K562 (cell line): ENCODE data around the gene PHYH. TPM values are rescaled to one million over a fixed set of nuclear protein-coding genes. Genes with fewer than 3 reads are reported as not detected.

Source experiments
- FOXA3 ChIP-seq, 2 experiments: fragments of 450-650 bp in 1 of 2; sonication (generic) in 1 of 2; formaldehyde crosslinking; IDR thresholded peaks in 1 of 2; conservative IDR thresholded peaks in 1 of 2; 2 replicates each; pipeline versions ENCODE4 v1.4.0 to v1.8.0; 2020 to 2022; ENCODE audit warnings: mild to moderate bottlenecking in 2 of 2, missing genetic modification reagents in 1 of 2
- KDM5B ChIP-seq: fragments of 200-600 bp; sonication (generic); IDR thresholded peaks from 2 replicates; pipeline ENCODE4 v1.6.1; 2012; ENCODE audit warnings: low read depth, mild to moderate bottlenecking, moderate library complexity, low read length, control low read depth, inconsistent platforms; ENCODE audit not compliant: insufficient replicate concordance
- NFYB ChIP-seq: IDR thresholded peaks from 2 replicates; pipeline ENCODE4 v1.6.1; 2011; ENCODE audit warnings: mild to moderate bottlenecking, moderate library complexity; ENCODE audit not compliant: insufficient read length; ENCODE audit errors: extremely low read depth
- RBFOX2 ChIP-seq: fragments of 200-400 bp; formaldehyde crosslinking; IDR thresholded peaks from 2 replicates; pipeline ENCODE4 v1.6.1; 2017; ENCODE audit warnings: low read depth, mild to moderate bottlenecking, low read length, moderate library complexity
- REST ChIP-seq, 2 experiments: fragments of 450-650 bp; formaldehyde crosslinking in 1 of 2; IDR thresholded peaks; 2 replicates each; pipeline versions ENCODE4 v1.4.0 to v1.6.1; 2014 to 2020; ENCODE audit warnings: mild to moderate bottlenecking in 2 of 2, borderline replicate concordance in 1 of 2, low read depth in 1 of 2
- SMAD4 ChIP-seq: fragments of 250-450 bp; sonication (Bioruptor Pico); conservative IDR thresholded peaks from 2 replicates; pipeline ENCODE4 v1.8.0; 2021; ENCODE audit warnings: inconsistent platforms, mild to moderate bottlenecking, moderate library complexity
- SMARCA4 ChIP-seq: fragments of 450-650 bp; IDR thresholded peaks from 2 replicates; pipeline ENCODE4 v1.6.1; 2016
- SP2 ChIP-seq: IDR thresholded peaks from 2 replicates; pipeline ENCODE4 v1.6.1; 2011; ENCODE audit warnings: mild to moderate bottlenecking, low read depth, low read length, moderate library complexity; ENCODE audit not compliant: poor library complexity, severe bottlenecking; ENCODE audit errors: extremely low read depth
- U2AF1 ChIP-seq: fragments of 200-400 bp; formaldehyde crosslinking; optimal IDR thresholded peaks from 2 replicates; pipeline ENCODE3; 2017; ENCODE audit warnings: mild to moderate bottlenecking, low read depth, low read length, moderate library complexity
- ZBTB9 ChIP-seq: fragments of 450-650 bp; formaldehyde crosslinking; IDR thresholded peaks from 2 replicates; pipeline ENCODE4 v1.4.0; 2020; ENCODE audit warnings: mild to moderate bottlenecking, moderate library complexity
- ZNF263 ChIP-seq: sonication (generic); formaldehyde crosslinking; IDR thresholded peaks from 2 replicates; pipeline ENCODE4 v1.8.0; 2022; ENCODE audit warnings: mild to moderate bottlenecking, missing genetic modification reagents, borderline replicate concordance
- ZNF449 ChIP-seq: fragments of 250-450 bp; sonication (Bioruptor Pico); IDR thresholded peaks from 2 replicates; pipeline ENCODE4 v1.8.0; 2022; ENCODE audit warnings: moderate library complexity, mild to moderate bottlenecking, inconsistent platforms
- polyA plus RNA-seq, 8 experiments: library from polyadenylated mRNA; depleted of rRNA in 4 of 8; stranded (reverse) in 5 of 8; unstranded in 3 of 8; fragments of >200 nt; fragmentation: Nextera tagmentation in 2 of 8; fragmentation: Illumina TruSeq in 1 of 8; extraction: Ambion mirVana in 2 of 8; extraction: Trizol in 1 of 8; gene quantifications; 2 replicates each; pipeline versions ENCODE4 v1.2.1 to v1.2.3, GENCODE V29; 2011 to 2014; ENCODE audit warnings: inconsistent platforms in 1 of 8, missing spikeins in 1 of 8
- total RNA-seq, 7 experiments: library from RNA; depleted of rRNA in 6 of 7; stranded (reverse); fragments of >200 nt in 6 of 7; fragmentation: Illumina TruSeq in 2 of 7; extraction: Trizol in 2 of 7; gene quantifications; 2 replicates each; pipeline versions ENCODE4 v1.2.1 to v1.2.3, GENCODE V29; 2011 to 2021; ENCODE audit warnings: low replicate concordance in 1 of 7

PHYH gene
- total and polyA plus RNA-seq, 9 of the 15 experiments (the other 6 are each of a cell fraction or from before 2014, with no cell fraction given) = 3.8 to 6.9 (median 5.7) TPM

- TF ChIP-seq REST (IDR thresholded peaks at IDR 0.05; ENCODE audit: borderline replicate concordance) = peak; percentile 99
- peak; percentile 63; the same call in 1 of the 2 replicates for TF ChIP-seq REST (CRISPR knock-in tag; IDR thresholded peaks at IDR 0.05; ENCODE audit: low read depth)
- TF ChIP-seq SP2 = no peak
- 0 out of 2 replicates have a peak, but pooled peaks have one; percentile 24 for TF ChIP-seq SMARCA4
- peak; percentile 74 for TF ChIP-seq U2AF1
- peak; percentile 21 for TF ChIP-seq NFYB
- TF ChIP-seq KDM5B = peak; percentile 71
- peak; percentile 68 for TF ChIP-seq SMAD4 (CRISPR knock-in tag)
- TF ChIP-seq FOXA3 (CRISPR knock-in tag; conservative IDR thresholded peaks at IDR 0.05 in 1 of 2, IDR thresholded peaks at IDR 0.05 in 1 of 2) = 0 out of 4 replicates have a peak, but pooled peaks of 1 of the 2 experiments have one; percentile 51
- peak; percentile 86 for TF ChIP-seq RBFOX2
- peak; percentile 20; the same call in 1 of the 2 replicates for TF ChIP-seq ZBTB9 (CRISPR knock-in tag)
- no peak for TF ChIP-seq ZNF449
- TF ChIP-seq ZNF263 (CRISPR knock-in tag) = peak; percentile 62
These were observed at the start of gene PHYH (continued) for GRCh38 chr10:13299437-13300287.
